HL-60/S4 treated with phorbol 12-myristate 13-acetate at 8.2 ng/mL for 4 days and 3 days (cell line): ENCODE data around the gene SPATA31C1.
"Not testable (repeated sequence)": the region's sequence is repeated elsewhere in the genome, so short reads cannot be mapped to it uniquely, and the experiment has no call there.

Source experiments
- in situ Hi-C: fragments of 300-500 bp; cut with MboI; formaldehyde crosslinking; loops from 2 replicates; pipeline ENCODE4 v1.15.0; 2022; ENCODE audit warnings: low sequenced_read_pairs

The SPATA31C1 gene

GRCh38 chr9:87917662-87918061 is at the start of gene SPATA31C1:
TSS of gene SPATA31C1 (plus strand) at chr9:87917962.
- in situ Hi-C loops: not testable (repeated sequence)

DNA sequence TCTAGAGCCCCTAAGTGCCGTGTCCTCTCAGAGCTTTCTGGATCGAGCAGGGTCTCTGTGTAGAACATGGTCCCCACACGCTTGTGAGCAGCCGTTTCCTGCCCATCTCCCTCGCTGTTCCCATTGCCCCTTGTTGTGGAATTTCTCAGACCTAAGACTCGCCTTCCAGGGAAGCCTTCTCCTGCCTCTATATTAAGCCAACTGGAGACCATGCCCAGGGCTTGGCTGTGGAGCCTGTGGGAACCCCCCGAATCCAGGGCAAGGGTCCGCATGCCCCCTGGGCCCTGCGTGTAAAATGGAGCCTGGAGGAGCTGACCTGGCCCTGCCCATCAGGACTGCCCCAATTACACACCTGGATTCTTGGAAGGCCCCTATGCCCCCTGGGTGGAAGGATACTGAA is 49.6 kb upstream of the SPATA31C1 start:
- in situ Hi-C loops: no loop called here

GRCh38 chr9:87868635-87869034 is 49.1 kb upstream of the SPATA31C1 start:
- in situ Hi-C loops: no loop called here

GRCh38 chr9:87869082-87869481 is 48.7 kb upstream of the SPATA31C1 start:
- in situ Hi-C loops: no loop called here

GRCh38 chr9:87871425-87872078 is 46.2 kb upstream of the SPATA31C1 start:
- in situ Hi-C loops: no loop called here

GRCh38 chr9:87872079-87872624 is 45.6 kb upstream of the SPATA31C1 start:
- in situ Hi-C loops: no loop called here

GRCh38 chr9:87873607-87874303 is 44.0 kb upstream of the SPATA31C1 start:
- in situ Hi-C loops: no loop called here

- in situ Hi-C loops: no loop called here
Measured at GRCh38 chr9:87874304-87874623, 43.5 kb upstream of the SPATA31C1 start.

DNA sequence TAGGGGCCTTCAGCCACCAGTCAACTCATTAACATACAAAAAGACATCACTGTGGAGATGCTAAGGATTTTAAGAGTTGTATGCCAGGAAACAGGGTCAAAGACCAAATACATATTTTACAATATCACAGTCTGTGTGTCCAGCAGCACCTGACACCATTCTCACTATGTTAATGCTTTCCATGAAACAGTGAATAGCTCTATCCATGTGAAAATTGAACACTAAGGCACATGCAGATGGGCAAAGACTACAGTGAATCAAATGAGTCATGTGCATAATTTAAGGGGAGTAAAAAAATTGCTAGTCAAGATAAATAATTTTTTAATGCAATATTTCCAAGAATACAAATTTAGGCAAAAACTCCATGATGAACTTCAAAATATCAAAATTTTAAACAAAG is 42.7 kb upstream of the SPATA31C1 start:
- in situ Hi-C loops: loop anchor here (25.0 kb wide), 1 partner anchor 112 kb away; no protein-coding TSS in a partner anchor

DNA sequence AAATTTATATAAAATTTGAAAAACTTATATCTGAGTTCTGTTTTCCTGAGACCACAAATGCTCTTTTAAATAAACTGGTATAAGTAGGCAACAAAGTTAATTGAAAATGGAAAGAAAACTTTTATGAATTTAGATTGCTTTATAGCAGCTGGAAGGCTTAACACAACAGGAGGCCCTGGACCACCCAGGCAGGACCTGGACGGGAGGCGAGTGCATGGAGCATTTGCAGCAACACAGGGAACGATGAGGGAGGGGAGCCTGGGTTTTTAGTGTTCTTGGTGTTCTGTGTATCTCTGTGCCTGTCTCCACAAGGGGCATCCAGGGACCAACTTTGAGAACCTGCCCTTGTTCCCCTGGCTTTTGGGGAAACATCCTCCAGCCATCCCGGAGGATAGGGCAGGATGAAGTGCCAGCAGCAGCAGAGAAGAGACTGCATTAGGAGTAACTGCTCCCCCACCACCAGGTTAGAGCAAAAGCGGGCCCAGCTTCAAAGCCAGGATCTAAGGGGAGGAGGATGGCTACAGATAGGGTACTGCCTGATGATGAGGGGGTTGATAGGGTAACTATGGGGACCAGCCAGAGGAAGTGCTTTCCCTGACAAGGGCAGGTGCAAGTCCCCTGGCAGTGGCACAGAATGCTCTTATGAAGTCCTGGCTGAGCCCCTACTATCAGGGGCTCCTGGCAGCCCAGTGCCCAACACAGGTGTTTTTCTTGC is 41.8 kb upstream of the SPATA31C1 start:
- in situ Hi-C loops: loop anchor here (25.0 kb wide), 1 partner anchor 111 kb away; no protein-coding TSS in a partner anchor

- in situ Hi-C loops: loop anchor here (25.0 kb wide), 1 partner anchor 111 kb away; no protein-coding TSS in a partner anchor
Measured at GRCh38 chr9:87876708-87877107, 41.1 kb upstream of the SPATA31C1 start.

DNA sequence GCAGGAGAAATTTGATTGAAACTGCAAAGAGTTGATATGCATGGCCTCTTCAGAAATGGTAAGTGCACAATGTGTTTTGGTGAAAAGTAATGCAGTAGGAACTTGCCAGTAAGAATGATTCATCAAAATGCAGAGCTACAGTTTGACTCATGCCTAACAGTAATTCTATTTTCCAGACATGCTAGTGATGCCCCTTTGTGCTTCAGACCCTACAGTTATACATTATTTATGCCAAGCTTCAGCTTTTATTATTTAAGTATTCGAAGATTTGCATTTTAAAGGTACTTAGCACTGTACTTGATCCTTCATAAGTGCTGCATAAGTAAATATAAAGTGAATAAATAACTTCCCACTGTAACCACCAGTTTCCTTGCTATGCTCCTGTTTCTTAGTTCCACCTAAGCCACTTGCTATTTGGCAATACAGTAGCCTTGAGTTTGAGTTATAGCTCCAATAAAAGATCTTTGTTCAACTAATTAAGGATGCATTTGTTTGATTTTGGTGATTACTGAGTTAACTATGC is 38.7 kb upstream of the SPATA31C1 start:
- in situ Hi-C loops: loop anchor here (25.0 kb wide), 1 partner anchor 108 kb away; no protein-coding TSS in a partner anchor

- in situ Hi-C loops: loop anchor here (25.0 kb wide), 1 partner anchor 107 kb away; no protein-coding TSS in a partner anchor
Measured at GRCh38 chr9:87880116-87880515, 37.6 kb upstream of the SPATA31C1 start.

DNA sequence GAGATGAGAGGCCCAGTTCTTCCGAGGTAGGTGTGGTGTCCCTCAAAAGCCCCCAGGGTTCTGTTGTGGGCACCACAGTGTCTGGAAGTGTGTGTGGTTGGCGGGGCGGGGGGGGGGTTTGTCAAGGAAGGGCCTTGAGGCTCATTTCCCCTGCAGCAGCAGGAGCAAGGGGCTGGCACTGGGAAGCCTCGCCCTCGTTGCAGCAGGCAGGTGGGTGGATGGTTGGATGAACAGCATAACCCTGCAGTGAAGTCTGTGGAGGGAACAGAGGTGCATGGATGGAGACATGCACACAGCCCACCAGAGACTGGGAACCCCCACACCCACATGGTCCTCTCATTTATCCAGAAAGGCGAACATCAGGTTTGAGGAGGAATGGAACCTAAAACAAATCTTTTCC is 37.1 kb upstream of the SPATA31C1 start:
- in situ Hi-C loops: loop anchor here (25.0 kb wide), 1 partner anchor 107 kb away; no protein-coding TSS in a partner anchor

- in situ Hi-C loops: loop anchor here (25.0 kb wide), 1 partner anchor 105 kb away; no protein-coding TSS in a partner anchor
Measured at GRCh38 chr9:87882627-87883026, 35.1 kb upstream of the SPATA31C1 start, which contains the start of gene SPATA31E1. TSS of gene SPATA31E1 (plus strand) at chr9:87882877. CDS start at chr9:87882892, 15 bp downstream.

DNA sequence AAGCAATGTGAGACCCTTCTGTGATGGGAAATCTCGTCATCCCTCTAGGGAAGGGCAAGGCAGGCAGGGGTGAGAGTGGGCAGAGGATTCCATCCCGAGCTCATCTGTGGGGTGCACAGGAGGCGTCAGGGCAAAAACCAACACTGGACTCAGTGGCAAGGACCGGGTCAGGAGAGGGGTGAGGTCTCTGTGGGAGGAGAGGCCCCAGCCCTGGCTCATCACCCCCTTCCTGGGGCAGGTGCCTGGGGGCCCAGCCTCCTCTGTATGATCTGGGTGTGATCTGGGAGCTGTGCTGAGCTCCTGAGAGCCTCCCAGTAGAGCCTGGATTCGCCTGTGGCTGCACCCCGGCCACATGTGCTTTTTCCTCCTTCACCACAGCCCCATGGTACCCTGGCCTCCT is 34.5 kb upstream of the SPATA31C1 start:
- in situ Hi-C loops: loop anchor here (25.0 kb wide), 1 partner anchor 104 kb away; no protein-coding TSS in a partner anchor

DNA sequence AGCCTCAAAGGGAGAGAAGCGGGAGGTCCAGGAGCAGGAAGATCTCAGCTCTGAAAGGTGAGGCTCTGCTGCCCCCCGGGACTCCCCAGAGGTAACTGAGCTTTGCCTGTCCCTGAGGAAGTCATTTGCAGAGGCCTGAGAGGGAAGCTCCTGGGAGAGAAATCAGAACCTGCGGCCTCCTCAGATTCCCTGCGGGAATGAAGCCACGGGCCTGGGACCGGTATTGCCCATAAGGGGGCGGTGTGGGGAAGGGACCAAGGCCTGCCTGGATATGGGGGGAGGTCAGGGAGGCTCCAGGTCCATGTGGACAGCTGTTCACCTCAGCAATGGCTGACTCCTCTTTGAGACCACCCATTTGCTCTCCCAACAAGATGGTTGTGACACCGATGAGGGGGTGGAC is 33.8 kb upstream of the SPATA31C1 start:
- in situ Hi-C loops: loop anchor here (25.0 kb wide), 1 partner anchor 103 kb away; no protein-coding TSS in a partner anchor

DNA sequence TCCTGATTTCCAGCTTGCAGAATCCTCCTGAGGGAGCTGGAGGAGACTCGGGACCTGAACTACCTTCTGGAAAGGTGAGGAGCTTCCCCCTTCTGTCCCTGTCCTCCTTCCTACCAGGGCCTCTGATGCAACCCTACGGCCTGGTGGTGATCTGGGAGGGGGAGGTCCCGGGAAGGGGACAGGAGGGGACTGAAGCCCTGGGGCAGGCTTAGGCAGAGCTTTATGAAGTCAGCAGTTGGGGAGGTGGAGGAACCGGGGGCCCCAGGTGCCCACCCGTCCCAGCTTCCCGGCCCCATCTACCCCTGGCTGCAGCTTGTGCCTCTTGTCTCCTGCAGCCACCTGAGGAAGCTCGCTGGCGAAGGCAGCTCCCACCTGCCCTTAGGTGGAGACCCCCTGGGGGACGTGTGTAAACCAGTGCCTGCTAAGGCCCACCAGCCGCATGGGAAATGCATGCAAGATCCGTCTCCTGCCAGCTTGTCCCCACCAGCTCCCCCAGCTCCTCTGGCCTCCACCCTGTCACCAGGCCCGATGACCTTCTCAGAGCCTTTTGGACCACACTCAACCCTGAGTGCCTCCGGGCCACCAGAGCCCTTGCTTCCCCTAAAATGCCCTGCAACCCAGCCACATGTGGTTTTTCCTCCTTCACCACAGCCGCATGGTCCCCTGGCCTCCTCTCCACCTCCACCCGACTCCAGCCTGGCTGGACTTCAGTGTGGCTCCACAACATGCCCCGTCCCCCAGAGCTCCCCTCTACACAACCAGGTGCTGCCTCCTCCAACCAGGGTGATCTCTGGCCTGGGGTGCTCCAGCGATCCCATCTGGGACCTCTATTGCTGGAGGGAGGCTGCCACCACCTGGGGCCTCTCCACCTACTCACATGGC is 32.9 kb upstream of the SPATA31C1 start:
- in situ Hi-C loops: loop anchor here (25.0 kb wide), 1 partner anchor 102 kb away; no protein-coding TSS in a partner anchor

DNA sequence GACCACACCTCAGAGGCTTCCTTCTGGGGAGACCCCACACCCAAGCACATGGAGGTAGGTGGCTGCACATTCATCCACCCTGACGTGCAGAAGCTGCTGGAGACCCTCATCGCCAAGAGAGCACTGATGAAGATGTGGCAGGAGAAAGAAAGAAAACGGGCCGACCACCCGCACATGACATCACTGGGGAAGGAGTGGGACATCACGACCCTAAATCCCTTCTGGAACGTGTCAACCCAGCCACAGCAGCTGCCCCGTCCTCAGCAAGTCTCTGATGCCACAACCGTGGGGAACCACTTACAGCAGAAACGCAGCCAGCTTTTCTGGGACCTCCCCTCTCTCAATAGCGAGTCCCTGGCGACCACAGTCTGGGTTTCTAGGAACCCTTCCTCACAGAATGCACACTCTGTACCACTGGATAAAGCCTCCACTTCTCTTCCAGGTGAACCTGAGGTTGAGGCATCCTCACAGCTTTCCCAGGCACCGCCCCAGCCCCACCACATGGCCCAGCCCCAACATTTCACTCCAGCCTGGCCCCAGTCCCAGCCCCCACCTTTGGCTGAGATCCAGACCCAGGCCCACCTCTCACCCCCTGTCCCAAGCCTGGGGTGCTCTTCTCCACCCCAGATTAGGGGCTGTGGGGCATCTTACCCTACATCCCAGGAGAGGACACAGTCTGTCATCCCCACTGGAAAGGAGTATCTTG is 32.1 kb upstream of the SPATA31C1 start:
- in situ Hi-C loops: loop anchor here (25.0 kb wide), 1 partner anchor 102 kb away; no protein-coding TSS in a partner anchor
